ENCODE data around the gene KRTAP5-9. TPM values are rescaled to one million over a fixed set of nuclear protein-coding genes. Genes with fewer than 3 reads are reported as not detected.

Gene KRTAP5-9
- total and polyA plus RNA-seq, 2 experiments from 2014 or later = 0.13 to 0.23 TPM

- no peaks in the 10 kb centered on the region for H3K36me3 ChIP-seq (replicated peaks; ENCODE audit: insufficient read depth, low read depth)
- H3K4me3 ChIP-seq = no peak overlapping the region
- H3K27me3 ChIP-seq = no peaks in the 10 kb centered on the region
- H3K27ac ChIP-seq = no peak overlapping the region
- DNase-seq (ENCODE audit: low spot score) = no peak
- TF ChIP-seq, protein P1, sequence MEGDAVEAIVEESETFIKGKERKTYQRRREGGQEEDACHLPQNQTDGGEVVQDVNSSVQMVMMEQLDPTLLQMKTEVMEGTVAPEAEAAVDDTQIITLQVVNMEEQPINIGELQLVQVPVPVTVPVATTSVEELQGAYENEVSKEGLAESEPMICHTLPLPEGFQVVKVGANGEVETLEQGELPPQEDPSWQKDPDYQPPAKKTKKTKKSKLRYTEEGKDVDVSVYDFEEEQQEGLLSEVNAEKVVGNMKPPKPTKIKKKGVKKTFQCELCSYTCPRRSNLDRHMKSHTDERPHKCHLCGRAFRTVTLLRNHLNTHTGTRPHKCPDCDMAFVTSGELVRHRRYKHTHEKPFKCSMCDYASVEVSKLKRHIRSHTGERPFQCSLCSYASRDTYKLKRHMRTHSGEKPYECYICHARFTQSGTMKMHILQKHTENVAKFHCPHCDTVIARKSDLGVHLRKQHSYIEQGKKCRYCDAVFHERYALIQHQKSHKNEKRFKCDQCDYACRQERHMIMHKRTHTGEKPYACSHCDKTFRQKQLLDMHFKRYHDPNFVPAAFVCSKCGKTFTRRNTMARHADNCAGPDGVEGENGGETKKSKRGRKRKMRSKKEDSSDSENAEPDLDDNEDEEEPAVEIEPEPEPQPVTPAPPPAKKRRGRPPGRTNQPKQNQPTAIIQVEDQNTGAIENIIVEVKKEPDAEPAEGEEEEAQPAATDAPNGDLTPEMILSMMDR (IDR thresholded peaks at IDR 0.05; ENCODE audit: poor library complexity) = no peak
- TF ChIP-seq EZH2phosphoT487 (IDR thresholded peaks at IDR 0.05; ENCODE audit: low read depth, severe bottlenecking, unreplicated experiment) (no peak), EZH2 (IDR thresholded peaks at IDR 0.05; ENCODE audit: borderline replicate concordance) (no peak)
- WGBS (ENCODE audit: low lambda C conversion rate, missing lambda C conversion rate) = 93% methylated on average over 1 of the region's 1 CpG
- no peaks in the 10 kb centered on the region for H3K9me2 ChIP-seq (replicated peaks; ENCODE audit: insufficient read depth)
- no peak overlapping the region for H2AFZ ChIP-seq
- H4K20me1 ChIP-seq (ENCODE audit: insufficient read depth, poor library complexity, severe bottlenecking) = no peaks in the 10 kb centered on the region
- no peaks in the 10 kb centered on the region for H3K9me3 ChIP-seq (ENCODE audit: low read depth)
- H3K79me2 ChIP-seq = no peaks in the 10 kb centered on the region
- no peaks in the 10 kb centered on the region for H3K4me1 ChIP-seq (ENCODE audit: insufficient read depth)
- H3K4me2 ChIP-seq = no peak overlapping the region
These were observed 3.5 kb downstream of the KRTAP5-9 start for GRCh38 chr11:71551711-71552110.

DNA sequence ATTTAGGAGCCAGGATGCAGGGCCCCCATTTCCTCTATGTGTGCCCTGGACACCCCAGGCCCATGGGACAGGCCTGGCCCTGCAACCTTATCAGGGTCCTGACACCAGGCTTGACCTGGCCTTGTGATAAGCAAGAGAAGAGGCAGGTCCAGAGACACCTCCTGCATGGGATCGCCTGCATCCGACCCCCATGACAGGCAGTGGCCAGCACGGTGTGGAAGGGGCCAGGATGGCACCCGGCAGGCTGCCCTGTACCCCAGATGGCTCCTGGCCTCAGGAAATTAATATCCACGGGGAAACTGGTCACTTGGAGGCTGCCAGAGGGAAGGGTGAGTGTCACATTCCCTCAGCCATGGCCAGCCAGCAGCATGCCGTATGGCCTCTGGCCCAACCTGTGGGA, 6.8 kb downstream of the KRTAP5-9 start:
- DNase-seq (ENCODE audit: low spot score) = no peak
- Histone ChIP-seq H2AFZ (no peak overlapping the region), H4K20me1 (ENCODE audit: insufficient read depth, poor library complexity, severe bottlenecking) (no peaks in the 10 kb centered on the region), H3K4me1 (ENCODE audit: insufficient read depth) (no peaks in the 10 kb centered on the region), H3K9me2 (replicated peaks; ENCODE audit: insufficient read depth) (no peaks in the 10 kb centered on the region), H3K4me3 (no peak overlapping the region), H3K9me3 (ENCODE audit: low read depth) (no peaks in the 10 kb centered on the region), H3K27ac (no peak overlapping the region), H3K27me3 (no peaks in the 10 kb centered on the region), H3K79me2 (no peaks in the 10 kb centered on the region), H3K4me2 (no peak overlapping the region), H3K36me3 (replicated peaks; ENCODE audit: insufficient read depth, low read depth) (no peaks in the 10 kb centered on the region)
- TF ChIP-seq EZH2phosphoT487 (IDR thresholded peaks at IDR 0.05; ENCODE audit: low read depth, severe bottlenecking, unreplicated experiment) (no peak), EZH2 (IDR thresholded peaks at IDR 0.05; ENCODE audit: borderline replicate concordance) (no peak)
- TF ChIP-seq, protein P1 (IDR thresholded peaks at IDR 0.05; ENCODE audit: poor library complexity) = no peak
- 90% methylated on average over 6 of the region's 6 CpGs for WGBS (ENCODE audit: low lambda C conversion rate, missing lambda C conversion rate)

DNA sequence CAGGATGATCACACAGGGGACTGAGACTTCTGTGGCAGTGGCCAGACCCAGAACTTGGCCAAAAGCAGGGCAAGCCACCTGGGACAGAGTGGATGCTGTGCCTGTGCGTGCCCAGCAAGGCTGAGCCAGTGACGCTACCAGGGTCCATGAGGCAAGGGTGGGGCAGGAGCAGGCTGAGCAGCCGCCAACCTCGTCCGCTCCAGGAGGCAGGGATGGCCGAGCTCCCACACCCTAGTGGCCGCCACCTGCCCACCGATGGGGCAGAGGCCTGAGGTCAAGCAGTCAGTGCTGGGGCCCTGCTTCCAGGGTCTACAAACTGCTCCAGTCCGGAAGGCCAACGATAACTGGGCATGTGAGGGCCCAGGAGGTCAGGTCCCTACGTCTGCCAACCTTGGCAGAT, 7.3 kb downstream of the KRTAP5-9 start:
- Histone ChIP-seq H3K4me2 (no peak overlapping the region), H2AFZ (no peak overlapping the region), H3K9me2 (replicated peaks; ENCODE audit: insufficient read depth) (no peaks in the 10 kb centered on the region), H3K27me3 (no peaks in the 10 kb centered on the region), H3K4me1 (ENCODE audit: insufficient read depth) (no peaks in the 10 kb centered on the region), H4K20me1 (ENCODE audit: insufficient read depth, poor library complexity, severe bottlenecking) (no peaks in the 10 kb centered on the region), H3K27ac (no peak overlapping the region), H3K9me3 (ENCODE audit: low read depth) (no peaks in the 10 kb centered on the region), H3K4me3 (no peak overlapping the region), H3K36me3 (replicated peaks; ENCODE audit: insufficient read depth, low read depth) (no peaks in the 10 kb centered on the region), H3K79me2 (no peaks in the 10 kb centered on the region)
- no peak for DNase-seq (ENCODE audit: low spot score)
- WGBS (ENCODE audit: low lambda C conversion rate, missing lambda C conversion rate) = 96% methylated on average over 11 of the region's 11 CpGs
- TF ChIP-seq EZH2 (IDR thresholded peaks at IDR 0.05; ENCODE audit: borderline replicate concordance) (no peak), EZH2phosphoT487 (IDR thresholded peaks at IDR 0.05; ENCODE audit: low read depth, severe bottlenecking, unreplicated experiment) (no peak)
- TF ChIP-seq, protein P1 (IDR thresholded peaks at IDR 0.05; ENCODE audit: poor library complexity) = no peak

DNA sequence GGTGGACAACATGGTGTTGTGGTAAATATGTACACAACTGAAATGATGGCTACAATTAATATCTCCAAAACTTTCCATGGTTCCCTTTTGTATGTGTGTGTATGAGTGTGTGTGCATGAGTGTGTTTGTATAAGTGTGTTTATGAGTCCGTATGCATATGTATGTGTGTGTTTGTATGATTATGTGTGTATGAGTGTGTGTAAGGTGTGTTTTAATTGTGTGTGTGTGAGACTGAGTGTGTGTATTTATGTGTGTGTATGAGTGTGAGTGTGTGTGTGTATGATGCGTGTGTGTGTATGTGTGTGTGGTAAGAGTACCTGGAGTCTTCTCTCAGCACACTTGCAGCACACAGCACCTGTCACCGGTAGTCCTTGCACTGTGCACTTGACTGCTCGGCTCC, 7.8 kb downstream of the KRTAP5-9 start:
- Histone ChIP-seq H3K36me3 (replicated peaks; ENCODE audit: insufficient read depth, low read depth) (no peaks in the 10 kb centered on the region), H3K9me3 (ENCODE audit: low read depth) (no peaks in the 10 kb centered on the region), H3K4me3 (no peak overlapping the region), H3K4me1 (ENCODE audit: insufficient read depth) (no peaks in the 10 kb centered on the region), H3K27me3 (no peaks in the 10 kb centered on the region), H4K20me1 (ENCODE audit: insufficient read depth, poor library complexity, severe bottlenecking) (no peaks in the 10 kb centered on the region), H3K4me2 (no peak overlapping the region), H3K79me2 (no peaks in the 10 kb centered on the region), H3K9me2 (replicated peaks; ENCODE audit: insufficient read depth) (no peaks in the 10 kb centered on the region), H3K27ac (no peak overlapping the region), H2AFZ (no peak overlapping the region)
- no peak for DNase-seq (ENCODE audit: low spot score)
- TF ChIP-seq EZH2phosphoT487 (IDR thresholded peaks at IDR 0.05; ENCODE audit: low read depth, severe bottlenecking, unreplicated experiment) (no peak), EZH2 (IDR thresholded peaks at IDR 0.05; ENCODE audit: borderline replicate concordance) (no peak)
- TF ChIP-seq, protein P1 (IDR thresholded peaks at IDR 0.05; ENCODE audit: poor library complexity) = no peak
- WGBS (ENCODE audit: low lambda C conversion rate, missing lambda C conversion rate) = 90% methylated on average over 4 of the region's 4 CpGs

All from hepatocyte (in vitro differentiated cells).